CD1c-positive myeloid dendritic cell (primary cell): ENCODE measurements around the gene USP2.

Experiments
- DNase-seq: peaks from one replicate; pipeline ENCODE4 v3.0.0-alpha.2; 2016; ENCODE audit errors: extremely low spot score

USP2 gene

GRCh38 chr11:119381181-119381988 lies at the start of gene USP2:
USP2 (minus strand) TSS chr11:119381690; CDS start chr11:119373480, 8,210 bp downstream.
- DNase-seq: peak; percentile 99

GRCh38 chr11:119427279-119427678 lies 45.8 kb upstream of the USP2 start:
- no peak for DNase-seq

- DNase-seq: no peak
These were observed 44.7 kb upstream of the USP2 start for GRCh38 chr11:119426142-119426541.

- DNase-seq: no peak
These were observed 43.3 kb upstream of the USP2 start for GRCh38 chr11:119424775-119425174.

- no peak for DNase-seq
These were observed 42.8 kb upstream of the USP2 start for GRCh38 chr11:119424276-119424675.

- no peak for DNase-seq
These were observed 42.2 kb upstream of the USP2 start for GRCh38 chr11:119423509-119424254.

- no peak for DNase-seq
These were observed 41.5 kb upstream of the USP2 start, which contains the start of gene THY1 for GRCh38 chr11:119422809-119423508. THY1 (minus strand) TSS chr11:119423172; CDS start chr11:119420905, 2,267 bp downstream.

- no peak for DNase-seq
These were observed 40.7 kb upstream of the USP2 start for GRCh38 chr11:119421941-119422808.

GRCh38 chr11:119421351-119421750 lies 39.9 kb upstream of the USP2 start:
- no peak for DNase-seq

GRCh38 chr11:119420631-119421030 lies 39.1 kb upstream of the USP2 start:
- no peak for DNase-seq

GRCh38 chr11:119419834-119420492 lies 38.5 kb upstream of the USP2 start:
- no peak for DNase-seq

GRCh38 chr11:119419246-119419645 lies 37.8 kb upstream of the USP2 start:
- DNase-seq: no peak

- DNase-seq: no peak
These were observed 37.3 kb upstream of the USP2 start for GRCh38 chr11:119418759-119419158.

- no peak for DNase-seq
These were observed 36.4 kb upstream of the USP2 start for GRCh38 chr11:119417726-119418540.

GRCh38 chr11:119416606-119417580 lies 35.4 kb upstream of the USP2 start:
- DNase-seq: no peak

- no peak for DNase-seq
These were observed 34.5 kb upstream of the USP2 start for GRCh38 chr11:119415966-119416365.

- DNase-seq: no peak
These were observed 34.0 kb upstream of the USP2 start for GRCh38 chr11:119415517-119415916.

GRCh38 chr11:119414734-119415133 lies 33.2 kb upstream of the USP2 start:
- DNase-seq: no peak

GRCh38 chr11:119414321-119414720 lies 32.8 kb upstream of the USP2 start:
- no peak for DNase-seq
